K562 (cell line): ENCODE data around the gene TRMT2A. TPM values are rescaled to one million over a fixed set of nuclear protein-coding genes. Genes with fewer than 3 reads are reported as not detected.

Experiments used
- CBX8 ChIP-seq: fragments of 200-600 bp; sonication (generic); IDR thresholded peaks from 2 replicates; pipeline ENCODE4 v1.6.1; 2012; ENCODE audit warnings: borderline replicate concordance, mixed run types, low read depth, mild to moderate bottlenecking, moderate library complexity, mixed read lengths, low read length, control low read depth, inconsistent platforms; ENCODE audit not compliant: poor library complexity, severe bottlenecking; ENCODE audit errors: extremely low read depth
- FOXA1 ChIP-seq: fragments of 450-650 bp; IDR thresholded peaks from 2 replicates; pipeline ENCODE4 v1.6.1; 2016; ENCODE audit warnings: mild to moderate bottlenecking, borderline replicate concordance
- HLTF ChIP-seq: fragments of 450-650 bp; IDR thresholded peaks from 2 replicates; pipeline ENCODE4 v1.6.1; 2016
- RBM39 ChIP-seq: fragments of 200-400 bp; formaldehyde crosslinking; optimal IDR thresholded peaks from 2 replicates; pipeline ENCODE3; 2018; ENCODE audit warnings: low read depth, low read length
- SIRT6 ChIP-seq: IDR thresholded peaks from one replicate; pipeline ENCODE4 v1.6.1; 2012; ENCODE audit warnings: low read depth, mild to moderate bottlenecking, control low read depth, inconsistent platforms, low read length, moderate library complexity
- XRCC4 ChIP-seq: IDR thresholded peaks from one replicate; pipeline ENCODE4 v1.6.1; 2011; ENCODE audit not compliant: insufficient read depth, insufficient read length; ENCODE audit errors: extremely low read depth
- ZBTB8A ChIP-seq: fragments of 450-650 bp; IDR thresholded peaks from 2 replicates; pipeline ENCODE4 v1.6.1; 2018; ENCODE audit warnings: mild to moderate bottlenecking, moderate library complexity; ENCODE audit not compliant: partially characterized antibody
- ZSCAN32 ChIP-seq: fragments of 450-650 bp; formaldehyde crosslinking; IDR thresholded peaks from 2 replicates; pipeline ENCODE4 v1.4.0; 2020; ENCODE audit warnings: mild to moderate bottlenecking, moderate library complexity
- polyA plus RNA-seq, 8 experiments: library from polyadenylated mRNA; depleted of rRNA in 4 of 8; stranded (reverse) in 5 of 8; unstranded in 3 of 8; fragments of >200 nt; fragmentation: Nextera tagmentation in 2 of 8; fragmentation: Illumina TruSeq in 1 of 8; extraction: Ambion mirVana in 2 of 8; extraction: Trizol in 1 of 8; gene quantifications; 2 replicates each; pipeline versions ENCODE4 v1.2.1 to v1.2.3, GENCODE V29; 2011 to 2014; ENCODE audit warnings: inconsistent platforms in 1 of 8, missing spikeins in 1 of 8
- total RNA-seq, 7 experiments: library from RNA; depleted of rRNA in 6 of 7; stranded (reverse); fragments of >200 nt in 6 of 7; fragmentation: Illumina TruSeq in 2 of 7; extraction: Trizol in 2 of 7; gene quantifications; 2 replicates each; pipeline versions ENCODE4 v1.2.1 to v1.2.3, GENCODE V29; 2011 to 2021; ENCODE audit warnings: low replicate concordance in 1 of 7
- TF ChIP-seq, protein P1 (sequence below): fragments of 200-800 bp; sonication (Bioruptor generic); IDR thresholded peaks from 2 replicates; pipeline ENCODE4 v1.6.1; 2017; ENCODE audit warnings: missing genetic modification characterization, missing compliant biosample characterization
- TF ChIP-seq, protein P2 (sequence below): fragments of 250-450 bp; sonication (Bioruptor Pico); IDR thresholded peaks from 2 replicates; pipeline ENCODE4 v1.5.0; 2021
- TF ChIP-seq, protein P3 (sequence below): fragments of 450-650 bp; formaldehyde crosslinking; IDR thresholded peaks from 2 replicates; pipeline ENCODE4 v1.4.0; 2020; ENCODE audit warnings: mild to moderate bottlenecking, moderate library complexity
- TF ChIP-seq, protein P4 (sequence below): fragments of 250-450 bp; sonication (Bioruptor Pico); IDR thresholded peaks from 2 replicates; pipeline ENCODE4 v1.4.0; 2020
- TF ChIP-seq, protein P5 (sequence below): IDR thresholded peaks from 2 replicates; pipeline ENCODE4 v1.6.1; 2016; ENCODE audit warnings: missing genetic modification characterization, missing compliant biosample characterization

TRMT2A gene
- total and polyA plus RNA-seq, 9 of the 15 experiments (the other 6 are each of a cell fraction or from before 2014, with no cell fraction given) = 1.6 to 265 (median 140) TPM

DNA sequence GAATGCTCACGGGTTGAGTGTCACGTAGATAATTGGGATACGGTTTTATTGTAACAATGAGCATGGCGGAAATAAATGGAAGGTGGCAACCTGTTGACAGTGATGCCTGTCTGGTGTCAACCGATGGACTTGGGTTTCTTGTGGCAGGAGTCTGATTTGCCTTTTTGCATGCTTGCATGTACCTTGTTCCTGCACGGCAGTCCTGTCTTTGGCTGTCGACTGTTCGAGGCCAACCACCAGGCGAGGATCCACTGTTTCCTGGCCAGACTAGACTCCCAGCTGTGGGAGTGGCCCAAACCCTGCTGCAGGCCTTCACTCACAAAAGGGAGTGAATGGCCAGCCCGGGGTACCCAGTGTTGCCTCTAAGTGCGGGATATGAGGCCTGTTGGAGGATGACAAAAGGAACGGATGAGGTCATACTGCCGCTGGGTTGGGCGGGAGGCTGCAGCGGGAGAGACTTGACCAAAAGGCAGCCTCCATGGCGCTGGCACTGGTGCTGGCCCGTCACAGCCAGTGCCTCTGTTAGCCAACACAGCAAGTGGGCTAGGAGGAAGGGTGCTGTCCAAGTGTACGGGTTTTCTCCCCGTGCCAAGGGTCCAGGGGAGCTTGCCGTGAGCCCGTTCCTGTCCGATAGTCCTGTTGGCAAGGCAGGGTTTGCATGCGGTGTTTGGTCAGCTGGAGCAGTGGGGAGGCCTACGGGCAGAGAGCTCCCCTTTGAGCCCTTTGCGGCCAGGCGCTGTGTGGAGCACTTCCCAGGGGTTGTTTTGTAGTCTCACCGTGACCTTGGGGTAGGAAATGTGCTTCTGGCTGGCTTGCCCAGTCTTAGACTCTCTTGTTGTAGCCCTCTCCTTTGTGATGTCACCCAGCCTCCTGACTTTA is 36.0 kb downstream of the TRMT2A start (continued):
- TF ChIP-seq, protein P1, sequence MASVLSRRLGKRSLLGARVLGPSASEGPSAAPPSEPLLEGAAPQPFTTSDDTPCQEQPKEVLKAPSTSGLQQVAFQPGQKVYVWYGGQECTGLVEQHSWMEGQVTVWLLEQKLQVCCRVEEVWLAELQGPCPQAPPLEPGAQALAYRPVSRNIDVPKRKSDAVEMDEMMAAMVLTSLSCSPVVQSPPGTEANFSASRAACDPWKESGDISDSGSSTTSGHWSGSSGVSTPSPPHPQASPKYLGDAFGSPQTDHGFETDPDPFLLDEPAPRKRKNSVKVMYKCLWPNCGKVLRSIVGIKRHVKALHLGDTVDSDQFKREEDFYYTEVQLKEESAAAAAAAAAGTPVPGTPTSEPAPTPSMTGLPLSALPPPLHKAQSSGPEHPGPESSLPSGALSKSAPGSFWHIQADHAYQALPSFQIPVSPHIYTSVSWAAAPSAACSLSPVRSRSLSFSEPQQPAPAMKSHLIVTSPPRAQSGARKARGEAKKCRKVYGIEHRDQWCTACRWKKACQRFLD (CRISPR knock-in tag) = no peak
- TF ChIP-seq XRCC4 (no peak), ZBTB8A (no peak), RBM39 (peak; percentile 91), FOXA1 (no peak), HLTF (no peak), CBX8 (no peak), SIRT6 (peak; percentile 66), ZSCAN32 (CRISPR knock-in tag) (0 out of 2 replicates have a peak, but pooled peaks have one; percentile 57)
- TF ChIP-seq, protein P2, sequence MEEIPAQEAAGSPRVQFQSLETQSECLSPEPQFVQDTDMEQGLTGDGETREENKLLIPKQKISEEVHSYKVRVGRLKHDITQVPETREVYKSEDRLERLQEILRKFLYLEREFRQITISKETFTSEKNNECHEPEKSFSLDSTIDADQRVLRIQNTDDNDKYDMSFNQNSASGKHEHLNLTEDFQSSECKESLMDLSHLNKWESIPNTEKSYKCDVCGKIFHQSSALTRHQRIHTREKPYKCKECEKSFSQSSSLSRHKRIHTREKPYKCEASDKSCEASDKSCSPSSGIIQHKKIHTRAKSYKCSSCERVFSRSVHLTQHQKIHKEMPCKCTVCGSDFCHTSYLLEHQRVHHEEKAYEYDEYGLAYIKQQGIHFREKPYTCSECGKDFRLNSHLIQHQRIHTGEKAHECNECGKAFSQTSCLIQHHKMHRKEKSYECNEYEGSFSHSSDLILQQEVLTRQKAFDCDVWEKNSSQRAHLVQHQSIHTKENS (CRISPR knock-in tag) = no peak
- TF ChIP-seq, protein P3, sequence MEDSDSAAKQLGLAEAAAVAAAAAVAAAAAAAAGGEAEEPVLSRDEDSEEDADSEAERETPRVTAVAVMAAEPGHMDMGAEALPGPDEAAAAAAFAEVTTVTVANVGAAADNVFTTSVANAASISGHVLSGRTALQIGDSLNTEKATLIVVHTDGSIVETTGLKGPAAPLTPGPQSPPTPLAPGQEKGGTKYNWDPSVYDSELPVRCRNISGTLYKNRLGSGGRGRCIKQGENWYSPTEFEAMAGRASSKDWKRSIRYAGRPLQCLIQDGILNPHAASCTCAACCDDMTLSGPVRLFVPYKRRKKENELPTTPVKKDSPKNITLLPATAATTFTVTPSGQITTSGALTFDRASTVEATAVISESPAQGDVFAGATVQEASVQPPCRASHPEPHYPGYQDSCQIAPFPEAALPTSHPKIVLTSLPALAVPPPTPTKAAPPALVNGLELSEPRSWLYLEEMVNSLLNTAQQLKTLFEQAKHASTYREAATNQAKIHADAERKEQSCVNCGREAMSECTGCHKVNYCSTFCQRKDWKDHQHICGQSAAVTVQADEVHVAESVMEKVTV = peak; percentile 22; the same call in 1 of the 2 replicates
- TF ChIP-seq, protein P4, sequence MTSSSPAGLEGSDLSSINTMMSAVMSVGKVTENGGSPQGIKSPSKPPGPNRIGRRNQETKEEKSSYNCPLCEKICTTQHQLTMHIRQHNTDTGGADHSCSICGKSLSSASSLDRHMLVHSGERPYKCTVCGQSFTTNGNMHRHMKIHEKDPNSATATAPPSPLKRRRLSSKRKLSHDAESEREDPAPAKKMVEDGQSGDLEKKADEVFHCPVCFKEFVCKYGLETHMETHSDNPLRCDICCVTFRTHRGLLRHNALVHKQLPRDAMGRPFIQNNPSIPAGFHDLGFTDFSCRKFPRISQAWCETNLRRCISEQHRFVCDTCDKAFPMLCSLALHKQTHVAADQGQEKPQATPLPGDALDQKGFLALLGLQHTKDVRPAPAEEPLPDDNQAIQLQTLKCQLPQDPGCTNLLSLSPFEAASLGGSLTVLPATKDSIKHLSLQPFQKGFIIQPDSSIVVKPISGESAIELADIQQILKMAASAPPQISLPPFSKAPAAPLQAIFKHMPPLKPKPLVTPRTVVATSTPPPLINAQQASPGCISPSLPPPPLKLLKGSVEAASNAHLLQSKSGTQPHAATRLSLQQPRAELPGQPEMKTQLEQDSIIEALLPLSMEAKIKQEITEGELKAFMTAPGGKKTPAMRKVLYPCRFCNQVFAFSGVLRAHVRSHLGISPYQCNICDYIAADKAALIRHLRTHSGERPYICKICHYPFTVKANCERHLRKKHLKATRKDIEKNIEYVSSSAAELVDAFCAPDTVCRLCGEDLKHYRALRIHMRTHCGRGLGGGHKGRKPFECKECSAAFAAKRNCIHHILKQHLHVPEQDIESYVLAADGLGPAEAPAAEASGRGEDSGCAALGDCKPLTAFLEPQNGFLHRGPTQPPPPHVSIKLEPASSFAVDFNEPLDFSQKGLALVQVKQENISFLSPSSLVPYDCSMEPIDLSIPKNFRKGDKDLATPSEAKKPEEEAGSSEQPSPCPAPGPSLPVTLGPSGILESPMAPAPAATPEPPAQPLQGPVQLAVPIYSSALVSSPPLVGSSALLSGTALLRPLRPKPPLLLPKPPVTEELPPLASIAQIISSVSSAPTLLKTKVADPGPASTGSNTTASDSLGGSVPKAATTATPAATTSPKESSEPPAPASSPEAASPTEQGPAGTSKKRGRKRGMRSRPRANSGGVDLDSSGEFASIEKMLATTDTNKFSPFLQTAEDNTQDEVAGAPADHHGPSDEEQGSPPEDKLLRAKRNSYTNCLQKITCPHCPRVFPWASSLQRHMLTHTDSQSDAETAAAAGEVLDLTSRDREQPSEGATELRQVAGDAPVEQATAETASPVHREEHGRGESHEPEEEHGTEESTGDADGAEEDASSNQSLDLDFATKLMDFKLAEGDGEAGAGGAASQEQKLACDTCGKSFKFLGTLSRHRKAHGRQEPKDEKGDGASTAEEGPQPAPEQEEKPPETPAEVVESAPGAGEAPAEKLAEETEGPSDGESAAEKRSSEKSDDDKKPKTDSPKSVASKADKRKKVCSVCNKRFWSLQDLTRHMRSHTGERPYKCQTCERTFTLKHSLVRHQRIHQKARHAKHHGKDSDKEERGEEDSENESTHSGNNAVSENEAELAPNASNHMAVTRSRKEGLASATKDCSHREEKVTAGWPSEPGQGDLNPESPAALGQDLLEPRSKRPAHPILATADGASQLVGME (CRISPR knock-in tag) = peak; percentile 53; the same call in 1 of the 2 replicates
- TF ChIP-seq, protein P5, sequence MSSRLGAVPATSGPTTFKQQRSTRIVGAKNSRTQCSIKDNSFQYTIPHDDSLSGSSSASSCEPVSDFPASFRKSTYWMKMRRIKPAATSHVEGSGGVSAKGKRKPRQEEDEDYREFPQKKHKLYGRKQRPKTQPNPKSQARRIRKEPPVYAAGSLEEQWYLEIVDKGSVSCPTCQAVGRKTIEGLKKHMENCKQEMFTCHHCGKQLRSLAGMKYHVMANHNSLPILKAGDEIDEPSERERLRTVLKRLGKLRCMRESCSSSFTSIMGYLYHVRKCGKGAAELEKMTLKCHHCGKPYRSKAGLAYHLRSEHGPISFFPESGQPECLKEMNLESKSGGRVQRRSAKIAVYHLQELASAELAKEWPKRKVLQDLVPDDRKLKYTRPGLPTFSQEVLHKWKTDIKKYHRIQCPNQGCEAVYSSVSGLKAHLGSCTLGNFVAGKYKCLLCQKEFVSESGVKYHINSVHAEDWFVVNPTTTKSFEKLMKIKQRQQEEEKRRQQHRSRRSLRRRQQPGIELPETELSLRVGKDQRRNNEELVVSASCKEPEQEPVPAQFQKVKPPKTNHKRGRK (tag) = no peak
